ENCODE data around the gene DEK.
"Not testable (repeated sequence)": the region's sequence is repeated elsewhere in the genome, so short reads cannot be mapped to it uniquely, and the experiment has no call there.

The DEK gene

DNA sequence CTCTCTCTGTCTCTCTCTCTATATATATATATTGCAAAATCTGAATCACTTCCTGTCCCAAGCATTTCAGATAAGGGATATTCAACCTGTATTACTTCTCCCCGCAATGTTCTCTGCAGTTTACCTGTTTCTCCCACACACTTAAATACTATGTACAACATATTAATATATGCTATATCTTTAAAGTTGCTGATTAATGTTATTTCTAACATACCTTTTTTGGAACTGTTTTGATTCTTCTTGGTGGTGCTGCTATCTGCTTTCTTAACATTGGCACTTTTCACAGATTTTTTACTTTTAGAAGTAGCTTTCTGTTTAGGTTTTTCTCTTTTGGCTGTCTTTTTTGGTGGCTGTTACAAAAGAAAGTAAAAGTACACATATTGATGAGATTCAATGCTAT lies 27.2 kb downstream of the DEK start:
- no peak overlapping the region for H3K27ac ChIP-seq
- no peak for TF ChIP-seq ZFX (IDR thresholded peaks at IDR 0.05; ENCODE audit: borderline replicate concordance)
- TF ChIP-seq, protein P1, sequence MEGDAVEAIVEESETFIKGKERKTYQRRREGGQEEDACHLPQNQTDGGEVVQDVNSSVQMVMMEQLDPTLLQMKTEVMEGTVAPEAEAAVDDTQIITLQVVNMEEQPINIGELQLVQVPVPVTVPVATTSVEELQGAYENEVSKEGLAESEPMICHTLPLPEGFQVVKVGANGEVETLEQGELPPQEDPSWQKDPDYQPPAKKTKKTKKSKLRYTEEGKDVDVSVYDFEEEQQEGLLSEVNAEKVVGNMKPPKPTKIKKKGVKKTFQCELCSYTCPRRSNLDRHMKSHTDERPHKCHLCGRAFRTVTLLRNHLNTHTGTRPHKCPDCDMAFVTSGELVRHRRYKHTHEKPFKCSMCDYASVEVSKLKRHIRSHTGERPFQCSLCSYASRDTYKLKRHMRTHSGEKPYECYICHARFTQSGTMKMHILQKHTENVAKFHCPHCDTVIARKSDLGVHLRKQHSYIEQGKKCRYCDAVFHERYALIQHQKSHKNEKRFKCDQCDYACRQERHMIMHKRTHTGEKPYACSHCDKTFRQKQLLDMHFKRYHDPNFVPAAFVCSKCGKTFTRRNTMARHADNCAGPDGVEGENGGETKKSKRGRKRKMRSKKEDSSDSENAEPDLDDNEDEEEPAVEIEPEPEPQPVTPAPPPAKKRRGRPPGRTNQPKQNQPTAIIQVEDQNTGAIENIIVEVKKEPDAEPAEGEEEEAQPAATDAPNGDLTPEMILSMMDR (IDR thresholded peaks at IDR 0.05) = no peak

GRCh38 chr6:18235524-18235923 lies 28.8 kb downstream of the DEK start:
- TF ChIP-seq, protein P1 (IDR thresholded peaks at IDR 0.05) = no peak
- TF ChIP-seq ZFX (IDR thresholded peaks at IDR 0.05; ENCODE audit: borderline replicate concordance) = no peak
- no peak overlapping the region for H3K27ac ChIP-seq

- H3K27ac ChIP-seq = no peak overlapping the region
- no peak for TF ChIP-seq ZFX (IDR thresholded peaks at IDR 0.05; ENCODE audit: borderline replicate concordance)
- TF ChIP-seq, protein P1 (IDR thresholded peaks at IDR 0.05) = no peak
Measured at GRCh38 chr6:18234564-18234963, 29.8 kb downstream of the DEK start.

GRCh38 chr6:18233770-18234169 lies 30.6 kb downstream of the DEK start:
- H3K27ac ChIP-seq = not testable (repeated sequence)

DNA sequence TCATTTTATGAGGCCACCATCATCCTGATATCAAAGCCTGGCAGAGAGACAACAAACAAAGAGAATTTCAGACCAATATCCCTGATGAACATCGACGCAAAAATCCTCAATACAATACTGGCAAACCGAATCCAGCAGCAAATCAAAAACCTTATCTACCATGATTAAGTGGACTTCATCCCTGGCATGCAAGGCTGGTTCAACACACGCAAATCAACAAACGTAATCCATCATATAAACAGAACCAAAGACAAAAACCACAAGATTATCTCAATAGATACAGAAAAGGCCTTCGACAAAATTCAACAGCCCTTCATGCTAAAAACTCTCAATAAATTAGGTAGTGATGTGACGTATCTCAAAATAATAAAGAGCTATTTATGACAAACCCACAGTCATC lies 32.5 kb downstream of the DEK start:
- H3K27ac ChIP-seq = not testable (repeated sequence)

DNA sequence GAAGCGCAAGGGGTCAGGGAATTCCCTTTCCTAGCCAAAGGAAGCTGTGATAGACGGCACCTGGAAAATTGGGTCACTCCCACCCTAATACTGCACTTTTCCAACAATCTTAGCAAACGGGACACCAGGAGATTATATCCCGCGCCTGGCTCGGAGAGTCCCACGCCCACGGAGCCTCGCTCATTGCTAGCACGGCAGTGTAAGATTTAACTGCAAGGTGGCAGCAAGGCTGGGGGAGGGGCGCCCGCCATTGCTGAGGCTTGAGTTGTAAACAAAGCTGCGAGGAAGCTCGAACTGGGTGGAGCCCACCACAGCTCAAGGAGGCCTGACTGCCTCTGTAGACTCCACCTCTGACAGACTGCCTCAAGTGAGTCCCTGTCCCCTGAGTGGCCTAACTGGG lies 35.7 kb downstream of the DEK start:
- not testable (repeated sequence) for H3K27ac ChIP-seq

DNA sequence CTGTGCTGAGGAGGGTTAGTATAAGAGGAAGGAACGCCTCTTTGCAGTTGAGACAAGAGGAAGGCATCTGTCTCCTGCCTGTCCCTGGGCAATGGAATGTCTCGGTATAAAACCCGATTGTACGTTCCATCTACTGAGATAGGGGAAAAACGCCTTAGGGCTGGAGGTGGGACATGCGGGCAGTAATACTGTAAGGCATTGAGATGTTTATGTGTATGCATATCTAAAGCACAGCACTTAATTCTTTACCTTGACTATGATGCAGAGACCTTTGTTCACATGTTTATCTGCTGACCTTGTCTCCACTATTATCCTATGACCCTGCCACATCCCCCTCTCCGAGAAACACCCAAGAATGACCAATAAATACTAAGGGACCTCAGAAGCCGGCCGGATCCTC lies 37.2 kb downstream of the DEK start:
- H3K27ac ChIP-seq = not testable (repeated sequence)

GRCh38 chr6:18226451-18227105 lies 37.8 kb downstream of the DEK start:
- H3K27ac ChIP-seq = not testable (repeated sequence)

DNA sequence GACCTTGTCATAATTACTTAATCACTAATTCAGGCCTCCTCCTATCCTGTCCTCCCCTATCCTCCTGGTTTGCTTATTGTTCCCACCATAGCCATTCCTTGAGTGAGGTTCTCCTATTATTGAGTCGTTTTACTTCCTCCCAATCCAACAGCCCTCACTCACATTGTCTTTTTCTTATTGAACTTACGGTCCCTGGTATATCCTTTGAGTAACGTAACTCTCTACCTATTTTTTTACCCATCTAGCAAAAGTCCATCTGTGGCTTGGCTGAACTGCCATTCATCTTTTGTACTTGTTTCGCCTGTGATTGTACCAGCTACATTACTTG lies 43.1 kb downstream of the DEK start:
- H3K27ac ChIP-seq = no peak overlapping the region
- TF ChIP-seq, protein P1 (IDR thresholded peaks at IDR 0.05) = no peak
- no peak for TF ChIP-seq ZFX (IDR thresholded peaks at IDR 0.05; ENCODE audit: borderline replicate concordance)

GRCh38 chr6:18219591-18219990 lies 44.7 kb downstream of the DEK start:
- 0 out of 2 replicates have a peak overlapping the region, but pooled peaks have one; percentile 16 for H3K27ac ChIP-seq
- TF ChIP-seq, protein P1 (IDR thresholded peaks at IDR 0.05) = no peak
- TF ChIP-seq ZFX (IDR thresholded peaks at IDR 0.05; ENCODE audit: borderline replicate concordance) = no peak
